GM10266 (cell line): ENCODE data around the gene NAXE.

Source experiments
- DNase-seq: peaks from one replicate; pipeline ENCODE4 v3.0.0; 2012; ENCODE audit errors: extremely low spot score
- CTCF ChIP-seq: IDR thresholded peaks from 2 replicates; pipeline ENCODE4 v1.5.1; 2012; ENCODE audit warnings: mild to moderate bottlenecking, low read depth; ENCODE audit not compliant: control insufficient read depth, insufficient read depth; ENCODE audit errors: missing control alignments

The NAXE gene

GRCh38 chr1:156591432-156592157, at the start of gene NAXE:
NAXE (plus strand) TSS chr1:156591776; CDS start chr1:156591805, 29 bp downstream.
- peak; percentile 87 for DNase-seq
- TF ChIP-seq CTCF, result no peak

GRCh38 chr1:156543066-156543465, 48.5 kb upstream of the NAXE start:
- DNase-seq, result no peak
- no peak for TF ChIP-seq CTCF

GRCh38 chr1:156544592-156545102, 46.9 kb upstream of the NAXE start:
- no peak for TF ChIP-seq CTCF
- no peak for DNase-seq

- no peak for TF ChIP-seq CTCF
- DNase-seq, result no peak
Measured at GRCh38 chr1:156546267-156546666, 45.3 kb upstream of the NAXE start.

GRCh38 chr1:156547434-156547833, 44.1 kb upstream of the NAXE start:
- TF ChIP-seq CTCF, result no peak
- no peak for DNase-seq

- TF ChIP-seq CTCF, result no peak
- no peak for DNase-seq
Measured at GRCh38 chr1:156547982-156548381, 43.6 kb upstream of the NAXE start.

GRCh38 chr1:156549390-156549789, 42.2 kb upstream of the NAXE start:
- DNase-seq, result no peak
- TF ChIP-seq CTCF, result no peak
